ENCODE data around the gene IL9. TPM values are rescaled to one million over a fixed set of nuclear protein-coding genes. Genes with fewer than 3 reads are reported as not detected.

Gene IL9
- total and polyA plus RNA-seq, 10 of the 15 experiments (the other 5 are each of a cell fraction or from before 2014, with no cell fraction given) = not detected

DNA sequence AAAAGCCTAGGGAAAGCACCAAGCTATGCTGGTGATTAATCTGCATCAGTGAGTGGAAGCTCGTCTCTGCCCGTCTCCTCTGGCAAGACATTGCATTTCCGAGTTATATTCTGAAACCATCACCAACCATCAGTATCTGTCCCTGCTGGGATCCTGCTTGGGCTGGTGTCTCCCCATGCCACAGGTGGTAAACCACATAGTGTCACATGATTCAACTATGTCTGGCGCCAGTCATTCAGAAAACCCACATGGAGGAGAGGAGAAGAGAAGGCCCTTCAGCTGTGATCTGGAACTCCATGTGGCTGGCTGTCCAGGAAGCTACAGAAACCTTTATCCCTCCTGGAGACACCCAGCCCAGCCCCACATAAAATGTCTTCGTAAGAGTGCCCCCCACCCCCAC lies 4.8 kb downstream of the IL9 start:
- FAIRE-seq = no peak
- Histone ChIP-seq H3K27ac (ENCODE audit: control insufficient read depth, insufficient read depth) (no peak overlapping the region), H3K36me3 (ENCODE audit: control insufficient read depth in 2 of 2, insufficient read depth in 2 of 2, low read length in 1 of 2) (no peaks in the 10 kb centered on the region), H3K9me3 (replicated peaks; ENCODE audit: control insufficient read depth, insufficient read depth, low read length) (no peaks in the 10 kb centered on the region), H3K4me3 (no peak overlapping the region), H3K4me2 (ENCODE audit: control insufficient read depth, insufficient read depth) (no peak overlapping the region), H3K79me2 (ENCODE audit: control insufficient read depth, insufficient read depth, low read length) (no peaks in the 10 kb centered on the region), H3K4me1 (ENCODE audit: control insufficient read depth, insufficient read depth, low read length) (no peaks in the 10 kb centered on the region), H2AFZ (ENCODE audit: control insufficient read depth, low read depth, low read length) (no peak overlapping the region), H4K20me1 (ENCODE audit: control insufficient read depth, insufficient read depth) (no peaks in the 10 kb centered on the region), H3K27me3 (replicated peaks in 1 of 2; ENCODE audit: control insufficient read depth in 2 of 2, insufficient read depth in 2 of 2, low read length in 1 of 2) (peaks cover 2 to 3% of the 10 kb centered on the region in 2 experiments; a peak in 1 of 4 replicates), H3K9ac (ENCODE audit: control insufficient read depth, insufficient read depth, low read length) (no peak overlapping the region)
- RAD21 ChIA-PET (ENCODE audit: unreplicated experiment) = interaction anchor here (0.6 kb wide), 4 partner anchors 23 to 323 kb away, joined by 3 read pairs; no protein-coding TSS in a partner anchor
- intact Hi-C loops (cut with micrococcal nuclease; ENCODE audit: unreplicated experiment) (no loop called here), in situ Hi-C loops (cut with MboI) (no loop called here)
- peak; percentile 15 for DNase-seq (ENCODE audit: low read depth, low spot score)
- CTCF ChIA-PET = interaction anchor here (0.6 to 3.7 kb wide), 8 partner anchors 14 to 360 kb away, joined by 3 to 17 read pairs (median 4); no protein-coding TSS in a partner anchor
- WGBS (ENCODE audit: insufficient coverage, insufficient replicate concordance, low lambda C conversion rate, missing lambda C conversion rate) = 3% methylated on average over 5 of the region's 5 CpGs
- SMC1A ChIA-PET (ENCODE audit: uncharacterized antibody, unreplicated experiment) = interaction anchor here (0.7 to 1.2 kb wide), 4 partner anchors 9 to 172 kb away, joined by 3 to 8 read pairs (median 3); no protein-coding TSS in a partner anchor
- TF ChIP-seq TCF3 (IDR thresholded peaks at IDR 0.05; ENCODE audit: borderline replicate concordance, insufficient read depth, low read depth, low read length) (0 out of 2 replicates have a peak, but pooled peaks have one; percentile 6), IKZF2 (IDR thresholded peaks at IDR 0.05) (peak in 1 of 2 experiments; percentile 19; a peak in 1 of 4 replicates), IKZF1 (conservative IDR thresholded peaks at IDR 0.05) (peak; percentile 20; the same call in 1 of the 2 replicates), BHLHE40 (IDR thresholded peaks at IDR 0.05; ENCODE audit: borderline replicate concordance in 1 of 2, low read depth in 2 of 2, low read length in 1 of 2) (peak in 1 of 2 experiments; percentile 39; a peak in 1 of 4 replicates), CREM (IDR thresholded peaks at IDR 0.05; ENCODE audit: low read depth) (no peak), RUNX3 (IDR thresholded peaks at IDR 0.05; ENCODE audit: low read length) (peak; percentile 57), MYC (IDR thresholded peaks at IDR 0.05; ENCODE audit: insufficient read depth, insufficient read length, insufficient replicate concordance, low read length, severe bottlenecking) (no peak)
- TF ChIP-seq, protein P1, sequence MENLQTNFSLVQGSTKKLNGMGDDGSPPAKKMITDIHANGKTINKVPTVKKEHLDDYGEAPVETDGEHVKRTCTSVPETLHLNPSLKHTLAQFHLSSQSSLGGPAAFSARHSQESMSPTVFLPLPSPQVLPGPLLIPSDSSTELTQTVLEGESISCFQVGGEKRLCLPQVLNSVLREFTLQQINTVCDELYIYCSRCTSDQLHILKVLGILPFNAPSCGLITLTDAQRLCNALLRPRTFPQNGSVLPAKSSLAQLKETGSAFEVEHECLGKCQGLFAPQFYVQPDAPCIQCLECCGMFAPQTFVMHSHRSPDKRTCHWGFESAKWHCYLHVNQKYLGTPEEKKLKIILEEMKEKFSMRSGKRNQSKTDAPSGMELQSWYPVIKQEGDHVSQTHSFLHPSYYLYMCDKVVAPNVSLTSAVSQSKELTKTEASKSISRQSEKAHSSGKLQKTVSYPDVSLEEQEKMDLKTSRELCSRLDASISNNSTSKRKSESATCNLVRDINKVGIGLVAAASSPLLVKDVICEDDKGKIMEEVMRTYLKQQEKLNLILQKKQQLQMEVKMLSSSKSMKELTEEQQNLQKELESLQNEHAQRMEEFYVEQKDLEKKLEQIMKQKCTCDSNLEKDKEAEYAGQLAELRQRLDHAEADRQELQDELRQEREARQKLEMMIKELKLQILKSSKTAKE (IDR thresholded peaks at IDR 0.05; ENCODE audit: low read depth, poor library complexity, severe bottlenecking) = peak; percentile 63
- TF ChIP-seq, protein P2, sequence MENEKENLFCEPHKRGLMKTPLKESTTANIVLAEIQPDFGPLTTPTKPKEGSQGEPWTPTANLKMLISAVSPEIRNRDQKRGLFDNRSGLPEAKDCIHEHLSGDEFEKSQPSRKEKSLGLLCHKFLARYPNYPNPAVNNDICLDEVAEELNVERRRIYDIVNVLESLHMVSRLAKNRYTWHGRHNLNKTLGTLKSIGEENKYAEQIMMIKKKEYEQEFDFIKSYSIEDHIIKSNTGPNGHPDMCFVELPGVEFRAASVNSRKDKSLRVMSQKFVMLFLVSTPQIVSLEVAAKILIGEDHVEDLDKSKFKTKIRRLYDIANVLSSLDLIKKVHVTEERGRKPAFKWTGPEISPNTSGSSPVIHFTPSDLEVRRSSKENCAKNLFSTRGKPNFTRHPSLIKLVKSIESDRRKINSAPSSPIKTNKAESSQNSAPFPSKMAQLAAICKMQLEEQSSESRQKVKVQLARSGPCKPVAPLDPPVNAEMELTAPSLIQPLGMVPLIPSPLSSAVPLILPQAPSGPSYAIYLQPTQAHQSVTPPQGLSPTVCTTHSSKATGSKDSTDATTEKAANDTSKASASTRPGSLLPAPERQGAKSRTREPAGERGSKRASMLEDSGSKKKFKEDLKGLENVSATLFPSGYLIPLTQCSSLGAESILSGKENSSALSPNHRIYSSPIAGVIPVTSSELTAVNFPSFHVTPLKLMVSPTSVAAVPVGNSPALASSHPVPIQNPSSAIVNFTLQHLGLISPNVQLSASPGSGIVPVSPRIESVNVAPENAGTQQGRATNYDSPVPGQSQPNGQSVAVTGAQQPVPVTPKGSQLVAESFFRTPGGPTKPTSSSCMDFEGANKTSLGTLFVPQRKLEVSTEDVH (IDR thresholded peaks at IDR 0.05; ENCODE audit: low read depth, partially characterized antibody) = no peak
- POLR2A ChIA-PET = no interaction called here
- BruUV-seq (replicated peaks) = no TSS peak
- peak; percentile 54 for ATAC-seq
